Mesothelial cell of epicardium (in vitro differentiated cells): Measurements from ENCODE around the gene KIRREL3. TPM values are rescaled to one million over a fixed set of nuclear protein-coding genes. Genes with fewer than 3 reads are reported as not detected.

Experiments used
- DNase-seq, 2 experiments: peaks; one replicate each; pipeline ENCODE4 v3.0.0; 2021; ENCODE audit warnings: low spot score in 2 of 2; ENCODE audit not compliant: unreplicated experiment in 2 of 2
- H3K27ac Mint-ChIP-seq: 2 replicates; pipeline ENCODE4 v1.8.0; 2021; ENCODE audit warnings: mixed read lengths
- H3K27me3 Mint-ChIP-seq: 2 replicates; pipeline ENCODE4 v1.8.0; 2021; ENCODE audit warnings: low read depth, mixed read lengths
- H3K36me3 Mint-ChIP-seq: 2 replicates; pipeline ENCODE4 v1.8.0; 2021; ENCODE audit warnings: mixed read lengths
- H3K4me1 Mint-ChIP-seq: 2 replicates; pipeline ENCODE4 v1.8.0; 2021; ENCODE audit warnings: mixed read lengths
- H3K4me3 Mint-ChIP-seq: 2 replicates; pipeline ENCODE4 v1.8.0; 2021; ENCODE audit warnings: mild to moderate bottlenecking, moderate library complexity, mixed read lengths
- H3K9me3 Mint-ChIP-seq: 2 replicates; pipeline ENCODE4 v1.8.0; 2021; ENCODE audit warnings: mixed read lengths
- CTCF ChIP-seq: fragments of 200-600 bp; sonication (generic); IDR thresholded peaks from one replicate; pipeline ENCODE4 v1.5.0; 2021; ENCODE audit warnings: antibody characterized with exemption; ENCODE audit not compliant: unreplicated experiment
- total RNA-seq: library from RNA; stranded (reverse); gene quantifications from 3 replicates; pipeline ENCODE4 v1.2.1, GENCODE V29; 2021

KIRREL3 gene
- total RNA-seq, 1 donor from 2014 or later, result 0.31 TPM

- Mint-ChIP-seq H3K4me3 (no peak overlapping the region), H3K9me3 (no peaks in the 10 kb centered on the region), H3K36me3 (no peaks in the 10 kb centered on the region), H3K27ac (no peak overlapping the region), H3K27me3 (no peaks in the 10 kb centered on the region), H3K4me1 (peaks cover 8% of the 10 kb centered on the region)
- no peak for DNase-seq
- no peak for TF ChIP-seq CTCF
These were observed 606.5 kb downstream of the KIRREL3 start for GRCh38 chr11:126394036-126394435.

- TF ChIP-seq CTCF, result no peak
- Mint-ChIP-seq H3K4me3 (no peak overlapping the region), H3K27ac (no peak overlapping the region), H3K27me3 (no peaks in the 10 kb centered on the region), H3K4me1 (peaks cover 9% of the 10 kb centered on the region), H3K9me3 (no peaks in the 10 kb centered on the region), H3K36me3 (no peaks in the 10 kb centered on the region)
- DNase-seq, result no peak
These were observed 607.4 kb downstream of the KIRREL3 start for GRCh38 chr11:126393143-126393542.

- H3K27me3 Mint-ChIP-seq, result no peaks in the 10 kb centered on the region
- TF ChIP-seq CTCF, result no peak
- H3K27ac Mint-ChIP-seq, result no peak overlapping the region
- no peaks in the 10 kb centered on the region for H3K9me3 Mint-ChIP-seq
- H3K4me1 Mint-ChIP-seq, result peaks cover 12% of the 10 kb centered on the region
- no peaks in the 10 kb centered on the region for H3K36me3 Mint-ChIP-seq
- DNase-seq, result no peak
- H3K4me3 Mint-ChIP-seq, result no peak overlapping the region
These were observed 607.9 kb downstream of the KIRREL3 start for GRCh38 chr11:126392633-126393013.

GRCh38 chr11:126391970-126392632 lies 608.5 kb downstream of the KIRREL3 start:
- Mint-ChIP-seq H3K4me3 (no peak overlapping the region), H3K4me1 (peaks cover 12% of the 10 kb centered on the region), H3K36me3 (no peaks in the 10 kb centered on the region), H3K27ac (no peak overlapping the region), H3K9me3 (no peaks in the 10 kb centered on the region), H3K27me3 (no peaks in the 10 kb centered on the region)
- no peak for DNase-seq
- no peak for TF ChIP-seq CTCF

- H3K4me1 Mint-ChIP-seq, result peaks cover 12% of the 10 kb centered on the region
- no peaks in the 10 kb centered on the region for H3K27me3 Mint-ChIP-seq
- H3K36me3 Mint-ChIP-seq, result no peaks in the 10 kb centered on the region
- no peak for TF ChIP-seq CTCF
- H3K9me3 Mint-ChIP-seq, result no peaks in the 10 kb centered on the region
- DNase-seq, result no peak
- H3K4me3 Mint-ChIP-seq, result no peak overlapping the region
- H3K27ac Mint-ChIP-seq, result no peak overlapping the region
These were observed 609.1 kb downstream of the KIRREL3 start for GRCh38 chr11:126391286-126391954.
